Activated CD8-positive, alpha-beta memory T cell treated with anti-CD3 and anti-CD28 coated beads for 24 hours (primary cell): ENCODE results near the gene KANSL1.
"Not testable (repeated sequence)": the region's sequence is repeated elsewhere in the genome, so short reads cannot be mapped to it uniquely, and the experiment has no call there.

Experiments used
- DNase-seq: peaks from one replicate; pipeline ENCODE4 v3.0.0-alpha.2; 2020

The KANSL1 gene

DNA sequence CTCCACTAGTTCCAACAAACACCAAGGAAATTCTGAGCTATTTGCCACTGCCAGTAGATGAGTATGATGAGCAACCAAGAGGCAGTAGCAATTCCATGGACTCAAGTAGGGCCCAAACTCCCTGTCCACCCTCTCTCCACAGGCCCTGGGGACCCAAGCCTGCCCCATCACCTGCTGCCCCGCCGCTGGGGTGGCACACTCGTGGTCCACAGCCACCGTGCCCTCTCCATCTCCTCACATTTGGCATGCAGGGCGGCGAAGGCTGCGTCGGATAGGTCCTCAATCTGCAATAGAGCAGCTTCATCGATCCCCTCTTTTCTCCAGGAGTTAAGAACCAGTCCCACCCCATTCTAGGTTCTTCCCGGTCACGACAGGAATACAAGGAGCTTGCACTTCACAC, 160.3 kb downstream of the KANSL1 start:
- no peak for DNase-seq

DNA sequence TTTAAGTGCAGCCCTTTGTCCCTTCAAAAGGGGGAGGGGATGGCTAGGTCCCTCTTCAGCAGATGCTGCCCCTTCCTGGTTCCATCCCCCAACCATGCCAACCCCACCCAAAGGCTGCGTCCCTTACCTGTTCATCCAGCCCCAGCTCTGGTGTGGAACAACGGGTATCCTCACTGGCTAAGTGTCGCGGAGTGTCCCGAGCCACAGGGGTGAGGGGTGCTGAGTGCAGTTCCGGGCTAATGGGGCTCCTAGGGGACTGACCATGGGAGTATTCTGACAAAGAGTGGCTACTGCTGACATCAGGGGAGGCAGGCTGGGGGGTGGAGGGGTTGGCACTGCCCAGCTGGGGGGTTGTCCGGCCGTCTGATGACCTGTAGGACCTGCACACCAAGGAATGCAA, 161.3 kb downstream of the KANSL1 start:
- no peak for DNase-seq

DNA sequence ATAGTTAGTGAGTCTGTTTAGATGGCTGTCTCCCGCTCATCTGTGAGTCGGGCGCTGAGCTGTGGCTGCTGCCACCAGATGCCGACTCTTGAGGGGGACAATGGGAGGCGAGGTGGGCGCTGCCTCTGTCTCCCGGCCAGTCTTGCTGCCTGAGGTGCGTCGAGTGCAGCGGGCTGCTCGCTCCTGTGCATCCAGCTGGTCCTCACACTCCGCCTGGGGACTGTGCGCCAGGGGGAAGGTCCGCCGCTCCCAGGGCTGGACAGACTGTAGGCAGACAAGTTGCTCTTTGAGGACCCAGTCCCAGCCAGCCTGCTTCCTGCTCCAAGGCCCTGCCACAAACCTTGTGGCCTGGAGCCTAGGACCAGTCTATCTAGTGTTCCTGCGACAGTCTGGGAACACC, 161.8 kb downstream of the KANSL1 start:
- DNase-seq, result no peak

DNA sequence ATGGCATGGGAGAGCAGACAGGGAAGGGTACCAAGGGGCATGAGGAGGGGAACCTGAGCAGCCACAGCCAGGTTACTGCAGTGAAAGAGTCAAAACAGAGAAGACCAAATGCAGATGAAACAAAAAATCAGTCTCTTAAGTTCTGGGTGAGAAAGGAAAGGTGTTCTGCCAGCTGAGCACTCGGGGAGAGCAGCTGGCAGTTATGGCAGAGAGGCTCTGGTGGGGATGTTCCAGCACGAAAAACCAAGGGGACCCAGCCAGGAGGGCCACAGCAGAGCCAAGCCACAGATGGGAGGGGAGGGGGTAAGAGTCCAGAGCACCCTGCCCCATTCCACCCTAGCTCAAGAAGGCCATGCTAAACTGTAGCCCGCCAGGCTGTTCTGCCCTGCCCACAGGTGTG, 162.5 kb downstream of the KANSL1 start:
- no peak for DNase-seq

DNA sequence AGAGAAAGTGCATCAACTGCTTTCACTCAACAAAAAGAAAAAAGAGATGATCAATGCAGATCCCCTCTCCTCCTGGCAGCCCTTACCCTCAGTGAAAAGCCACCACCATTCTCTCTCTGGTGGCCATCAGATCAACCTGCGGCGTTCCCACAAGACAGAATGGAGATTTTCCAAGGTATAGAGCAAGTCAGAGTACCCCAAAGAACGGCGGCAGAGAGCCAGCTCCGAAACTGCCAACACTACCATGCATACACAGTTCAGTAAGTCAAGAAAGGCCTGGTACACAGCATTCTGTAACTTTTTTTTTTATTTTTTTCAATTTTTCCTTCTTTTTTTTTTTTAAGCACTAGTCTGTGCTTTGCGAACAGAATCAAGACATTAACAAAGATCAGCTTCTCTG, 163.6 kb downstream of the KANSL1 start:
- DNase-seq, result no peak

DNA sequence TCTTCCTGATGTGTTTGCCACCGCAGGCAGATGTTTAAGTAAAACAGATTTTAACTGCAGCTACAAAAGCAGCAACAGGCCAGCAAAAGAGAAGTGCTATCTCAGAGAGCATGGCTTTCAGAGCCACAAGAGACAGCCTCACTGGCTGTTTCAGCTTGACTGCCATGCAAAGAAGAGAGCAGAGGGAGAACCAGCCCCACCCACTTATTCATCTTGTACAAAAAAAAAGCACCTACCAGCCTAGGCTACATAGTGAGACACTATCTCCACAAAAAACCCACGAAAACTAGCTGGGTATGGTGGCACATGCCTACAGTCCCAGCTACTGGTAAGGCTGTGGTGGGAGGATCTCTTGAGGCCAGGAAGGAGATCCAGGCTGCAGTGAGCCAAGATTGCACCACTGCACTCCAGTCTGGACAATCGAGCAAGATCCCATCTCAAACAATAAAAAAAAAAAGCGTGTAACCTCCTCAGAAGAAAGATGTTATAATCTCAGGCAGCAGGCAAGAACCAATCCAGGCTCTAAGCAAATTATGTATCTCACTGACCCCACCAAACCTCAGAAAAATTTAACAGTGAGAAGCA, 164.2 kb downstream of the KANSL1 start:
- no peak for DNase-seq

DNA sequence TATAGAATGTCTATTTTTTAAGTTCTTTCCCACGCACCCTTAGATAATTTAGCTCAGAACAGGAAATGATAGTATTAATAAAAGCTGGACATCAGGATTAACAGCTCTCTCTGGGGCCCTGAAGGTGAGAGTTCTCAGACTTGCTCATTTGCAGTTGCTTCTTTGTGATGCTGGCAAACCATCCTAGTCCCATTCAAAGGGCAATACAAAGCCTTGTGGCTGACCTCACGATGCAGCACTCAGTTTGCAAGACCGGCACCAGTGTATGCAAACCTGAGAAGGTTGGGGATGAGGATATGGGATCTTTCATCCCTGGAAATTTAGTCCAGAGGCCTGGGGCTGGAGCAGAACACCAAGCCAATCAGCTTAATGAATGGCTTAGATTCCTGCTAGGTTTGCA, 164.9 kb downstream of the KANSL1 start:
- no peak for DNase-seq

DNA sequence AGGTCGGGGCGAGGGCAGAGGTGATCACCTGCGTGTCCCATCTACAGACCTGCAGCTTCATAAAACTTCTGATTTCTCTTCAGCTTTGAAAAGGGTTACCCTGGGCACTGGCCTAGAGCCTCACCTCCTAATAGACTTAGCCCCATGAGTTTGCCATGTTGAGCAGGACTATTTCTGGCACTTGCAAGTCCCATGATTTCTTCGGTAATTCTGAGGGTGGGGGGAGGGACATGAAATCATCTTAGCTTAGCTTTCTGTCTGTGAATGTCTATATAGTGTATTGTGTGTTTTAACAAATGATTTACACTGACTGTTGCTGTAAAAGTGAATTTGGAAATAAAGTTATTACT, 165.3 kb downstream of the KANSL1 start:
- no peak for DNase-seq

DNA sequence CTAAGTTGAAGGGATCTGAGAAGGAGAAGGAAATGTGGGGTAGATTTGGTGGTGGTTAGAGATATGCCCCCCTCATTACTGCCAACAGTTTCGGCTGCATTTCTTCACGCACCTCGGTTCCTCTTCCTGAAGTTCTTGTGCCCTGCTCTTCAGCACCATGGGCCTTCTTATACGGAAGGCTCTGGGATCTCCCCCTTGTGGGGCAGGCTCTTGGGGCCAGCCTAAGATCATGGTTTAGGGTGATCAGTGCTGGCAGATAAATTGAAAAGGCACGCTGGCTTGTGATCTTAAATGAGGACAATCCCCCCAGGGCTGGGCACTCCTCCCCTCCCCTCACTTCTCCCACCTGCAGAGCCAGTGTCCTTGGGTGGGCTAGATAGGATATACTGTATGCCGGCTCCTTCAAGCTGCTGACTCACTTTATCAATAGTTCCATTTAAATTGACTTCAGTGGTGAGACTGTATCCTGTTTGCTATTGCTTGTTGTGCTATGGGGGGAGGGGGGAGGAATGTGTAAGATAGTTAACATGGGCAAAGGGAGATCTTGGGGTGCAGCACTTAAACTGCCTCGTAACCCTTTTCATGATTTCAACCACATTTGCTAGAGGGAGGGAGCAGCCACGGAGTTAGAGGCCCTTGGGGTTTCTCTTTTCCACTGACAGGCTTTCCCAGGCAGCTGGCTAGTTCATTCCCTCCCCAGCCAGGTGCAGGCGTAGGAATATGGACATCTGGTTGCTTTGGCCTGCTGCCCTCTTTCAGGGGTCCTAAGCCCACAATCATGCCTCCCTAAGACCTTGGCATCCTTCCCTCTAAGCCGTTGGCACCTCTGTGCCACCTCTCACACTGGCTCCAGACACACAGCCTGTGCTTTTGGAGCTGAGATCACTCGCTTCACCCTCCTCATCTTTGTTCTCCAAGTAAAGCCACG, 165.9 kb downstream of the KANSL1 start:
- no peak for DNase-seq

DNA sequence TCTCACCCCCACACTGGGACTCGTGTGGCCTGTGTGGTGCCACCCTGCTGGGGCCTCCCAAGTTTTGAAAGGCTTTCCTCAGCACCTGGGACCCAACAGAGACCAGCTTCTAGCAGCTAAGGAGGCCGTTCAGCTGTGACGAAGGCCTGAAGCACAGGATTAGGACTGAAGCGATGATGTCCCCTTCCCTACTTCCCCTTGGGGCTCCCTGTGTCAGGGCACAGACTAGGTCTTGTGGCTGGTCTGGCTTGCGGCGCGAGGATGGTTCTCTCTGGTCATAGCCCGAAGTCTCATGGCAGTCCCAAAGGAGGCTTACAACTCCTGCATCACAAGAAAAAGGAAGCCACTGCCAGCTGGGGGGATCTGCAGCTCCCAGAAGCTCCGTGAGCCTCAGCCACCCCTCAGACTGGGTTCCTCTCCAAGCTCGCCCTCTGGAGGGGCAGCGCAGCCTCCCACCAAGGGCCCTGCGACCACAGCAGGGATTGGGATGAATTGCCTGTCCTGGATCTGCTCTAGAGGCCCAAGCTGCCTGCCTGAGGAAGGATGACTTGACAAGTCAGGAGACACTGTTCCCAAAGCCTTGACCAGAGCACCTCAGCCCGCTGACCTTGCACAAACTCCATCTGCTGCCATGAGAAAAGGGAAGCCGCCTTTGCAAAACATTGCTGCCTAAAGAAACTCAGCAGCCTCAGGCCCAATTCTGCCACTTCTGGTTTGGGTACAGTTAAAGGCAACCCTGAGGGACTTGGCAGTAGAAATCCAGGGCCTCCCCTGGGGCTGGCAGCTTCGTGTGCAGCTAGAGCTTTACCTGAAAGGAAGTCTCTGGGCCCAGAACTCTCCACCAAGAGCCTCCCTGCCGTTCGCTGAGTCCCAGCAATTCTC, 166.8 kb downstream of the KANSL1 start:
- peak; percentile 54 for DNase-seq

DNA sequence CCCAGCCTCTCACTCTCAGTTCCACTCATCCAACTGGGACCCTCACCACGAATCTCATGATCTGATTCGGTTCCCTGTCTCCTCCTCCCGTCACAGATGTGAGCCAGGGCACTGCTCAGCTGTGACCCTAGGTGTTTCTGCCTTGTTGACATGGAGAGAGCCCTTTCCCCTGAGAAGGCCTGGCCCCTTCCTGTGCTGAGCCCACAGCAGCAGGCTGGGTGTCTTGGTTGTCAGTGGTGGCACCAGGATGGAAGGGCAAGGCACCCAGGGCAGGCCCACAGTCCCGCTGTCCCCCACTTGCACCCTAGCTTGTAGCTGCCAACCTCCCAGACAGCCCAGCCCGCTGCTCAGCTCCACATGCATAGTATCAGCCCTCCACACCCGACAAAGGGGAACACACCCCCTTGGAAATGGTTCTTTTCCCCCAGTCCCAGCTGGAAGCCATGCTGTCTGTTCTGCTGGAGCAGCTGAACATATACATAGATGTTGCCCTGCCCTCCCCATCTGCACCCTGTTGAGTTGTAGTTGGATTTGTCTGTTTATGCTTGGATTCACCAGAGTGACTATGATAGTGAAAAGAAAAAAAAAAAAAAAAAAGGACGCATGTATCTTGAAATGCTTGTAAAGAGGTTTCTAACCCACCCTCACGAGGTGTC, 167.6 kb downstream of the KANSL1 start:
- DNase-seq, result no peak

DNA sequence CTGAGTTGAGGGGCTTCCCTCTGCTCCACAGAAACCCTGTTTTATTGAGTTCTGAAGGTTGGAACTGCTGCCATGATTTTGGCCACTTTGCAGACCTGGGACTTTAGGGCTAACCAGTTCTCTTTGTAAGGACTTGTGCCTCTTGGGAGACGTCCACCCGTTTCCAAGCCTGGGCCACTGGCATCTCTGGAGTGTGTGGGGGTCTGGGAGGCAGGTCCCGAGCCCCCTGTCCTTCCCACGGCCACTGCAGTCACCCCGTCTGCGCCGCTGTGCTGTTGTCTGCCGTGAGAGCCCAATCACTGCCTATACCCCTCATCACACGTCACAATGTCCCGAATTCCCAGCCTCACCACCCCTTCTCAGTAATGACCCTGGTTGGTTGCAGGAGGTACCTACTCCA, 168.2 kb downstream of the KANSL1 start:
- DNase-seq, result no peak

DNA sequence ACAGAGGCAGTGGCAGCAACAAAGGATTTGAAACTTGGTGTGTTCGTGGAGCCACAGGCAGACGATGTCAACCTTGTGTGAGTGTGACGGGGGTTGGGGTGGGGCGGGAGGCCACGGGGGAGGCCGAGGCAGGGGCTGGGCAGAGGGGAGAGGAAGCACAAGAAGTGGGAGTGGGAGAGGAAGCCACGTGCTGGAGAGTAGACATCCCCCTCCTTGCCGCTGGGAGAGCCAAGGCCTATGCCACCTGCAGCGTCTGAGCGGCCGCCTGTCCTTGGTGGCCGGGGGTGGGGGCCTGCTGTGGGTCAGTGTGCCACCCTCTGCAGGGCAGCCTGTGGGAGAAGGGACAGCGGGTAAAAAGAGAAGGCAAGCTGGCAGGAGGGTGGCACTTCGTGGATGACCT, 168.6 kb downstream of the KANSL1 start:
- no peak for DNase-seq

DNA sequence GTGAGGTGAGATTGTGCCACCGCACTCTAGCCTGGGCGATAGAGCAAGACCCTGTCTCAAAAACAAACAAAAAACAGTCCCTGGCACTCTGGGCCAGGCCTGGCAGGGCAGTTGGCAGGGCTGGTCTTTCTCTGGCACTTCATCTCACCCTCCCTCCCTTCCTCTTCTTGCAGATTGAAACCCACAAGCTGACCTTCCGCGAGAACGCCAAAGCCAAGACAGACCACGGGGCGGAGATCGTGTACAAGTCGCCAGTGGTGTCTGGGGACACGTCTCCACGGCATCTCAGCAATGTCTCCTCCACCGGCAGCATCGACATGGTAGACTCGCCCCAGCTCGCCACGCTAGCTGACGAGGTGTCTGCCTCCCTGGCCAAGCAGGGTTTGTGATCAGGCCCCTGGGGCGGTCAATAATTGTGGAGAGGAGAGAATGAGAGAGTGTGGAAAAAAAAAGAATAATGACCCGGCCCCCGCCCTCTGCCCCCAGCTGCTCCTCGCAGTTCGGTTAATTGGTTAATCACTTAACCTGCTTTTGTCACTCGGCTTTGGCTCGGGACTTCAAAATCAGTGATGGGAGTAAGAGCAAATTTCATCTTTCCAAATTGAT, 169.3 kb downstream of the KANSL1 start:
- DNase-seq, result no peak

DNA sequence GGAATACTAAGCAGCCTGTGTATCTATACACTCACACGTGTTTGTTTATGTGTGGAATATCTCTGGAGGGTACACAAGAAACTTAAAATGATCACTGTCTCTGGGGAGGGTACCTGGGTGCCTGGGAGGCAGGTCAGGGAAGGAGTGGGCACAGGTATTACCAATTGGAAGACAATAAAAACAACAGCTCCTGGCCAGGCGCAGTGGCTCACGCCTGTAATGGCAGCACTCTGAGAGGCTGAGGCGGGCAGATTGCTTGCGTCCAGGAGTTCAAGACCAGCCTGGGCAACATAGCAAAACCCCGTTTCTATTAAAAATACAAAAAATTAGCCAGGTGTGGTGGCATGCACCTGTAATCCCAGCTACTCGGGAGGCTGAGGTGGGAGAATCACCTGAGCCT, 169.9 kb downstream of the KANSL1 start:
- not testable (repeated sequence) for DNase-seq

DNA sequence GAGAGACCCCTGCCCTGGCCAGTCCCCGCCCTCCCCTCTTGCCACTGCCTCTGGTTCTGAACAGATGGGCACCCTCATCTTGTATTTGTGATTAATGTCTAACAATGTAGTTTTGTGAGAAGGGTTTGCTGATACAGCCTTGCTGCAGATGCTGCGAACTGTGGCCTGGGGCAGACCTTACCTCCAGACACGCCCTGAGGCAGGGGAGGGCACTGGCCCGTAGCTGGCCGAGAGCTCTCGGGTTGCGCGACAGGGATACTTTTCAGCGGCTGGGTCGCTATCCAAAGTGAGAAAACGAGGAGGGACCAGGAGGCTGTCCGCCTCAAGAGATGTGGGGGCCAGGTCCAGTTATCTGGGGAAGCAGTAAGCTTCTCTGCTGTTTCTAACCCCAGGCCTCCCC, 172.2 kb downstream of the KANSL1 start:
- DNase-seq, result no peak

DNA sequence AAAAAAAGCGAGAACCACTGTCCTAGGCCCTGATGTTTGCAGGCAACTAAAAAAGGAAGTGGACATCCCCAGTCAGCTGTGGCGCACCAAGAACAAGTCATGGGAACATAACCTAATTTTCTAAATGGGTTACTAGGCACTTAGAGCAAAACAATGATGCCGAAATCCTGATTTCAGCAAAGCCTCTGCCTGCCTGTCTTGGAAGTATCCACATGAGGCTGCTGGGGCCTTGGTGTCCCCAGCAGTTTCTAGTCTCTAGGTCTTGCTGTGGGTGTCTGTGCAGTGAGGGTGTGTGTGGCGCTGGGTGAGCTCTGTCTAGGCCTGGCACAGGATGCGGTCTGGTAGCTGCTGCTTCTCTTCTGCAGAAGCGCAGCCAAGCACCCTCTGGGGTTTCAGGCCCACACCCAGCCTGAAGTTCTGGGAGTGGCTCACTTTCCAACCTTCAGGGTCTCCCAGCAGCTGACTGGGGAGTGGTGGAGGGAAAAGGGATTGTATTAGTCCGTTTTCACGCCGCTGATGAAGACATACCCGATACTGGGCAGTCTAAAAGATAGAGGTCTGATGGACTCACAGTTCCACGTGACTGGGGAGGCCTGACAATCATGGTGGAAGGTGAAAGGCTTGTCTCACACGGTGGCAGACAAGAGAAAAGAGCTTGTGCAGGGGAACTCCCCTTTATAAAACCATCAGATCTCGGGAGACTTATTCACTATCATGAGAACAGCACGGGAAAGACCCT, 173.0 kb downstream of the KANSL1 start:
- peak; percentile 80 for DNase-seq

DNA sequence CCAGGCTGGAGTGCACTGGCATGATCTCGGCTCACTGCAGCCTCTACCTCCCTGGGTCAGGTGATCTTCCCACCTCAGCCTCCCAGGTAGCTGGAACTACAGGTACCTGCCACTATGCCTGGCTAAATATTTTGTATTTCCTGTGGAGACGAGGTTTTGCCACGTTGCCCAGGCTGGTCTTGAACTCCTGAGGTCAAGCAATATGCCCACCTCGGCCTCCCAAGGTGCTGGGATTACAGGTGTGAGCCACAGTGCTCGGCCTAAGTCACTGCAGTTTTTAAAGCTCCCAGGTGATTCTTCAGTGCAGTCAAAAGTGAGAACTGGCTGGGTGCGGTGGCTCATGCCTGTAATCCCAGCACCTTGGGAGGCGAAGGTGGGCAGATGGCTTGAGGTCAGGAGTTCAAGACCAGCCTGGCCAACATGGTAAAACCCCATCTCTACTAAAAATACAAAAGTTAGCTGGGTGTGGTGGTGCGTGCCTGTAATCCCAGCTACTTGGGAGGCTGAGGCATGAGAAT, 173.8 kb downstream of the KANSL1 start:
- DNase-seq, result not testable (repeated sequence)

DNA sequence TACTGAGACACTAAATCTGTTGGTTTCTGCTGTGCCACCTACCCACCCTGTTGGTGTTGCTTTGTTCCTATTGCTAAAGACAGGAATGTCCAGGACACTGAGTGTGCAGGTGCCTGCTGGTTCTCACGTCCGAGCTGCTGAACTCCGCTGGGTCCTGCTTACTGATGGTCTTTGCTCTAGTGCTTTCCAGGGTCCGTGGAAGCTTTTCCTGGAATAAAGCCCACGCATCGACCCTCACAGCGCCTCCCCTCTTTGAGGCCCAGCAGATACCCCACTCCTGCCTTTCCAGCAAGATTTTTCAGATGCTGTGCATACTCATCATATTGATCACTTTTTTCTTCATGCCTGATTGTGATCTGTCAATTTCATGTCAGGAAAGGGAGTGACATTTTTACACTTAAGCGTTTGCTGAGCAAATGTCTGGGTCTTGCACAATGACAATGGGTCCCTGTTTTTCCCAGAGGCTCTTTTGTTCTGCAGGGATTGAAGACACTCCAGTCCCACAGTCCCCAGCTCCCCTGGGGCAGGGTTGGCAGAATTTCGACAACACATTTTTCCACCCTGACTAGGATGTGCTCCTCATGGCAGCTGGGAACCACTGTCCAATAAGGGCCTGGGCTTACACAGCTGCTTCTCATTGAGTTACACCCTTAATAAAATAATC, 179.6 kb downstream of the KANSL1 start:
- DNase-seq, result no peak

DNA sequence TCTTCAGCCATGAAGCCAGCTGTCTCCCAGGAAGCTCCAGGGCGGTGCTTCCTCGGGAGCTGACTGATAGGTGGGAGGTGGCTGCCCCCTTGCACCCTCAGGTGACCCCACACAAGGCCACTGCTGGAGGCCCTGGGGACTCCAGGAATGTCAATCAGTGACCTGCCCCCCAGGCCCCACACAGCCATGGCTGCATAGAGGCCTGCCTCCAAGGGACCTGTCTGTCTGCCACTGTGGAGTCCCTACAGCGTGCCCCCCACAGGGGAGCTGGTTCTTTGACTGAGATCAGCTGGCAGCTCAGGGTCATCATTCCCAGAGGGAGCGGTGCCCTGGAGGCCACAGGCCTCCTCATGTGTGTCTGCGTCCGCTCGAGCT, 180.1 kb downstream of the KANSL1 start:
- no peak for DNase-seq

DNA sequence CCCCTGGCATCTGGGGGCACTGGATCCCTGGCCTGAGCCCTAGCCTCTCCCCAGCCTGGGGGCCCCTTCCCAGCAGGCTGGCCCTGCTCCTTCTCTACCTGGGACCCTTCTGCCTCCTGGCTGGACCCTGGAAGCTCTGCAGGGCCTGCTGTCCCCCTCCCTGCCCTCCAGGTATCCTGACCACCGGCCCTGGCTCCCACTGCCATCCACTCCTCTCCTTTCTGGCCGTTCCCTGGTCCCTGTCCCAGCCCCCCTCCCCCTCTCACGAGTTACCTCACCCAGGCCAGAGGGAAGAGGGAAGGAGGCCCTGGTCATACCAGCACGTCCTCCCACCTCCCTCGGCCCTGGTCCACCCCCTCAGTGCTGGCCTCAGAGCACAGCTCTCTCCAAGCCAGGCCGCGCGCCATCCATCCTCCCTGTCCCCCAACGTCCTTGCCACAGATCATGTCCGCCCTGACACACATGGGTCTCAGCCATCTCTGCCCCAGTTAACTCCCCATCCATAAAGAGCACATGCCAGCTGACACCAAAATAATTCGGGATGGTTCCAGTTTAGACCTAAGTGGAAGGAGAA, 180.6 kb downstream of the KANSL1 start:
- DNase-seq, result no peak
